HG03159 (cell line): ENCODE results near the gene NFKB1.
"Not testable (repeated sequence)": the region's sequence is repeated elsewhere in the genome, so short reads cannot be mapped to it uniquely, and the experiment has no call there.

Experiments
- ATAC-seq: cut with Tn5 transposase; IDR thresholded peaks from one replicate; pipeline ENCODE4 v1.9.1; 2021; ENCODE audit warnings: mild to moderate bottlenecking, moderate library complexity; ENCODE audit not compliant: unreplicated experiment

The NFKB1 gene

DNA sequence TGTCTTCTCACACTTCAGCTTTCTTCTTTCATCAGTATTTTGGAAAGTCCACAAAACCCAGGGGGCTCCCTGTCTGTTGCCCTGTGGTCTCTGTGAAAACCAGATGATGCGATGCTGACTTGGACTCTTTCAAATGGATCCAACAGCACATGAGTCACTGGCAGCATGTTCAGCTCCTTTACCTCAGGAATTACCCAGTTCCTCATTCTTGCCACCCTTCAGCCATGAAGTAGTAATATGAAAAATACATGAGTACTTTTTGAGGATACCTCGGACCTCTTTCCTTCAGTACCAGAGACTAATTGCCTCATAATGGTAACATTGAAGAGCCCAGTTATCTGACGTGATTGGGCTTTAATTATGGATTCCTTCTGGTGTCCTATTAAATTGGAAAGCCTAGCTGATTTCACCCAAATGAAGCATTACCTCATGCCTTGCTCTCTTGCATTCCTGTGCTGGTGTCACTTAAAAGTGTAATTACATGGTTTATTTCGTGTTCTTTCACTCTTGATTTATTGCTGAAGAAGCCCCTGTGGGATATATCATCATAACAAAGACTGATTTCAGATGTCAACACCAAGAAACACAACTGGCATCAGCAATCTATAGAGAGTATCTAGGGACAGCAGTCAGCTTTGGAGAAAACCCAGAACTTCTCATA lies 63.4 kb downstream of the NFKB1 start:
- ATAC-seq = peak; percentile 88

GRCh38 chr4:102565696-102566095 lies 64.5 kb downstream of the NFKB1 start:
- no peak for ATAC-seq

DNA sequence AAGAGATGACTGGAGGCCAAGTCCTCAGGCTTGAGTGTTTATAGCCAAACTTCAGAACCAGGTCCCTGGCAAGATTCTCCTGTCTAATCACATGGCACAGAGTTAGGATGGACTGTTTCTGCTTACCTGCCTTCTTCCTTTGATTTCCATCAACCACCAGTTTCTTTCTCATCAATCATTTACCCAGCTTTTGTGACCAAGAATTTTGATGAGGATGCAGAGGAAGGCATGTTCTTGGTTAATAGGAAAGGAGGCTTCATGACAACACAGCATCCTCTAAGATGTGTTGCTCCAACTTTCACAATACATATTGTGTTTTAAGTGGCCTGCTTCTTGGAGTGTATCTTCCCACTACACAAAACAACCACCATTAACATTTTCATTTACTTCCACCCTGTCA lies 65.3 kb downstream of the NFKB1 start:
- no peak for ATAC-seq

DNA sequence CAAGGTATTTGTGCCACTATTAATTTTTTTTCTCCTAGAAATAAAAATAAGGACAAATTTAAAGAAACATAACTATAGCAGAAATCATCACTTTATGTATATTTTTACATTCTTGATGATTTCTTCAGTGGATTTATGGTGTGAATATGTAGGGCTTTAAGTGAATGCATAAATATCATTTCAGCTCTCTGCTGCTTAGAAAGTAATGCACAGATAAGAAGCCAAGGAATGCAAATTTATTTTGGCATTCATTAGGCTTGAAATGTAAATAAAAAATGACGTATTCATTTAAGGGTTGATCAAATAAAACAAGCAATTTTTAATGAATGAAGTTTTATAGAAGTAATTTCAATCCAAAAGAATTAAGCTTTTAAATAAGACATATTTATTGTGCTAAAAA lies 66.3 kb downstream of the NFKB1 start:
- ATAC-seq = no peak

GRCh38 chr4:102569200-102569599 lies 68.0 kb downstream of the NFKB1 start:
- no peak for ATAC-seq

DNA sequence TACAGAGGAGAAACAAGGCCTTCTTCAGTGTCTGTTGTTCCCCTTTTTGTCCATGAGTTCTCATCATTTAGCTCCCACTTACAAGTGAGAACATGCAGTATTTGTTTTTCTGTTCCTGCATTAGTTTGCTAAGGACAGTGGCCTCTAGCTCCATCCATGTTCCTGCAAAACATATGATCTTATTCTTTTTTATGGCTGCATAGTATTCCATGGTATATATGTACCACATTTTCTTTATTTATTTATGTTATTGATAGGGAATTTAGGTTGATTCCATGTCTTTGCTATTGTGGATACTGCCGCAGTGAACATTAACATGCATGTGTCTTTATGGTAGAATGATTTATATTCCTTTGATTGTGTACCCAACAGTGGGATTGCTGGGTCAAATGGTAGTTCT lies 69.1 kb downstream of the NFKB1 start:
- ATAC-seq = not testable (repeated sequence)

- ATAC-seq = no peak
Measured at GRCh38 chr4:102572452-102572851, 71.3 kb downstream of the NFKB1 start.

GRCh38 chr4:102574317-102574716 lies 73.2 kb downstream of the NFKB1 start:
- no peak for ATAC-seq

- no peak for ATAC-seq
Measured at GRCh38 chr4:102575369-102576129, 74.4 kb downstream of the NFKB1 start.

DNA sequence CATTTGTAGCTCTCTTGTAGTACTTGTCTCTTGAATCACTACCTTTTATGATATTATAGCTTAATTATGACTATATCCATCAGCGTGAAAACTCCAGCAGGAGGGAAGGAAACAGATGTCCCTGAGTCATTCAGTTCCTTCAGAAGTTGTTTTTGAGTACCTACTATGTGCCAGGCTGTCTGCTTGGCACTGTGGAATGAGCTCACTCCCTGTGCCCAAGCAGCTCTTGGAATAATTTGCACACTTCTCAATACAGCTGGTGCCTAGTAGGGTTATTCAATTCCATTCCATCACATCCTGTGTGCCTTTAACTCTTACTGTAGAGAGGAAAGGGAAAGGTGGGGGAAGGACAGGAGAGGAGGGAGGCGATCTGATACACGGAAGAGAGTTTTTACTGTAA lies 77.1 kb downstream of the NFKB1 start:
- ATAC-seq = no peak

DNA sequence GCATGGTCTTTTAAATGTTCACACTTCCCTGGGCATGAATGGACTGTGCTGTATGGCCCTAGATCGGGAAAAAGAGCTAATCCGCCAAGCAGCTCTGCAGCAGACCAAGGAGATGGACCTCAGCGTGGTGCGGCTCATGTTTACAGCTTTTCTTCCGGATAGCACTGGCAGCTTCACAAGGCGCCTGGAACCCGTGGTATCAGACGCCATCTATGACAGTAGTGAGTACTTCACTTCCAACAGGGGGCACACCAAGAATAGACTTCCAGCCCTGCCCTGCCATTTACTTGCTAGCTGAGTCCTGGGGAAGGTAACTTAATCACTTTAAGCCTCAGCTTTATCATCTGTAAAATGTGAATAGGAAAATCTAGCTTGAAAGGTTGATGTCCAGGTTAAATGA lies 77.7 kb downstream of the NFKB1 start:
- ATAC-seq = no peak

DNA sequence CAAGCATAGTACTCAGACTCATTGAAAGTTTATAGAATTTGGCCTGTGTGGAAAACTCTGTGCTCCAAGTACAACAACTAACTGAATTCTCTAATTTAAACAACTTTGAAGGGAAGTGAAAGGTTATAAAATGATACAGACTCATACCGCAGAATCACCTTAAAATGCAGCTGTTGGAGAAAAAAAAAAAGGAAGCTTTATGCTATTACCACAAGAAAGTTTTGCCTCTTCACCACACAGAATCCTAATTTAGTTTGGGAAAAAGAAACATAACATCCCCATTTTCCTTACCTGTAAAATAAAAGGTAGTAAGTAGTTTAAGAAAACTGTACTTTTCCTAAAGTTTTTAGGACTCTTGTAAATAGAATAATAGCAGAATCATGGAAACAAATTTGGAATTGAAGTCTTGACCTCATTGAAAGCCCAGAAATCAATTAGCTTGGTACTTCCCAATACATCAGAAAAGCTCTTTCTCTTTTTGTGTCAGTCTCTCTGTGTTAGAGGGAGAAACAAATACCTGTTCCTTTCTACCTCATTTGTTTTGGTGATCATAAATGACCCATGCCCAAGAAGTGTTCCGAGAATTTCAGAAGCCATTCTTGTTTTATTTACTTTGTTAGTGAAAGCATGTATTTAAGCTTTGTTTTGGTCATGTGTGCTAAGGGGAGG lies 78.8 kb downstream of the NFKB1 start:
- ATAC-seq = no peak

DNA sequence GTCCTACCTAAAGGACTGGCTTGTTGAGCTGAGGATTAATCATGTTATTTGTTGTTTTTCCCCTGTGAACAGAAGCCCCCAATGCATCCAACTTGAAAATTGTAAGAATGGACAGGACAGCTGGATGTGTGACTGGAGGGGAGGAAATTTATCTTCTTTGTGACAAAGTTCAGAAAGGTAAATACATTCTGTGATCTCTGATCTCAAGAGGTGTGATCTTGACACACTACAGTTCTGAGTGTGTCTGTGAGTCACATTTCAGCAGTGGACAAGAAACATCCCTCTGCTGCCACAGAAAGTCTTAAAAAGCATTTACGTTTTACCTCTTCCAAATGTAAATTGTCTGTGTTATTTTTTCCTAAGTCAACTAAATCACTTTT lies 79.3 kb downstream of the NFKB1 start:
- ATAC-seq = no peak

GRCh38 chr4:102584091-102584490 lies 82.9 kb downstream of the NFKB1 start:
- no peak for ATAC-seq

- ATAC-seq = no peak
Measured at GRCh38 chr4:102585329-102585728, 84.2 kb downstream of the NFKB1 start.

DNA sequence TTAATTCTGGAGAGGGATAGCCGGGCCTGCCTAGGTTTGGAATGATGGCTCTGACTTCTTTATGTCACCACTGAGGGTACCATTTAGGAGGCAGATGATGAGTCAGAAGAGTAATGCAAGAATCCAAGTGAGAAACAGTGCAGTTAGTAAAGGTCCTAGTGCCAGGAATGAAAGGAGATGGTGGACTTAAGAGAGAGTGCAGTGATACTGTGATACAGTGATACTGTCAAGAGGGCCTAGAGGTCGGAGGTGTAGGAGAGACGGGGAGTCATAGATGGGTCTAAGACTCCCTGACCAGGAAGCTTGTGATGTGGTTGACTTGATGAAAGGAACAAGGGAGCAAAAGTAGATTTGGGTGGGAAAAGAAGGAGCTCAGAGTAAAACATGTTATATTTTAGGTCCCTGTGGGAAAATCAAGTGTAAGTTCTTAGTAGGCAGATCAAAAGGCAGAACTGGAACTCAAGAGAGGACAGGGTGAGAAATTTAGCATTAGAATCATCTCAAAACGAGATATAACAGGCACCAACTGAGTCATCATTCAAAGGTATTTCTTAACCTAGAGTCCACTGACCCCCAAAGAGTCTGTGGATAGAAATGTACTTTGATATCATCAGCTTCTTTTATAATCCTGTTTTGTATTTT lies 85.0 kb downstream of the NFKB1 start:
- peak; percentile 37 for ATAC-seq

GRCh38 chr4:102586644-102587021 lies 85.5 kb downstream of the NFKB1 start:
- ATAC-seq = peak; percentile 37

DNA sequence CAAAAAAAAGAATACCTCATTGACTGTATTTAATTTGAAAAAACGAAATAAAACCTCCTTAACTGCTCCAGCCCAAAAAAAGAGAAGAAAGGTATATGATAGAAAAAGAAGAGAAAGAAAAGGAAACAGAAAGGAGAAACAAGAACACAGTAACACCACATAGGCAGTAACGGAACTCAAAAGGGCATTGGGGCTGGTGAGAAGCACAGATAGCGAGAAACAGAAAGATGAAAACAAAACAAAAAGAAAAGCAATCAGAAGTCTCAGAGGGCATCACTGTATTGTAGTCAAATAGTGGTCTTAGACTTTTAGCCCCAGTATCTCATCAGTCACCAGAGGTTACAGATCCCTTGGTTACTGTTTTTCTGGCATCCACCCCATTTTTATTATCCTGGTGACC lies 88.6 kb downstream of the NFKB1 start:
- ATAC-seq = peak; percentile 33

DNA sequence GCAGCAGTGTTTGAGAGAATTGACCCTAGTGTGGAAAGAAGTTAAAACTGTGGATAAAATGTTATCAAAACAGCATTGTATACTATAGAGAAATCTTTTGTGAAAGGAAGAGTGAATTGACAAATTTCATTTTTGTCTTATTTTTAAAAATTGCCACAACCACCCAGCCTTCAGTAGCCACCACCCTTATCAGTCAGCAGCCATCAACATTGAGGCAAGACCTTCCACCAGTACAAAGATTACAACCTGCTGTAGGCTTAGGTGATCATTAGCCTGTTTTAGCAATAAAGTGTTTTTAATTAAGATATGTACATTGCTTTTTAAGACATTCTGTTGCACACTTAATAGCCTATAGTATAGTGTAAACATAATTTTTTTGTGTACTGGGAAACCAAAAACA lies 91.1 kb downstream of the NFKB1 start:
- no peak for ATAC-seq

DNA sequence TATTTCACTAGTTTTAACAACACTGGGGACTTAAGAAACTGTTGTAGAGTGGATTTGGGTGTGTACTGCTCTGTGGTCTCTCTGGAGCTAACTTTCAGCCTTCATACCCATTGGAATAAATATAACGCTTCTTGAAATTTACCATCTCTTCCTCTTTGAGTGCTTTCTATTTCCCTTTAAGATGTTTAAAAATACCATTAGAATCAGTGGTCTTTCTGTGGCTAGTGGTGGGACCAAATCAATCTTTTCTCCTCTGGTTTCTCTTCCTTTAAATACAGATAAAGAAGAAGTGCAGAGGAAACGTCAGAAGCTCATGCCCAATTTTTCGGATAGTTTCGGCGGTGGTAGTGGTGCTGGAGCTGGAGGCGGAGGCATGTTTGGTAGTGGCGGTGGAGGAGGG lies 92.0 kb downstream of the NFKB1 start:
- no peak for ATAC-seq

DNA sequence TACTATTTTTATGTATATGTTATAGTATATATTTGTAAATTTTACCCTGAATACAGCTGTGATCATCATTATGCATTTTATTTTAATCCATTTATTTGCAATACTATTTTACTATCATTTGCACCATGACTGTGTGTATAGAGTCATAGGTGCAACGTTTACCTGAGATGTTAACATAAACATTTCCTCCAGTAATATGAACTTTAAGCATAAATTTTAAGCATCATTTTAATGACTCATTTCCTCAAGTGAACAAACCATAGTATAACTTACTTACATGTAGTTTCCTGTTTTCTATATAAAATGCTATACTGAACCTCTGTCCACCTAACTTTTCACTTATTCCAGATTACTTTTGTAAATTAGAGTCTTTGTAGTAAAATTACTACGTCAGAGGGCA lies 92.8 kb downstream of the NFKB1 start:
- no peak for ATAC-seq

GRCh38 chr4:102596532-102596931 lies 95.4 kb downstream of the NFKB1 start:
- ATAC-seq = no peak
